Fibroblast of lung (primary cell): Measurements from ENCODE around the gene THUMPD1. TPM values are rescaled to one million over a fixed set of nuclear protein-coding genes. Genes with fewer than 3 reads are reported as not detected.

ENCODE experiments used
- DNase-seq, 2 donors: peaks; one replicate each; pipeline versions ENCODE4 v3.0.0 to v3.0.0-alpha.2; 2010; ENCODE audit warnings: low read depth in 2 of 2
- H2AFZ ChIP-seq: 2 replicates; pipeline ENCODE4 v1.5.1; 2012; ENCODE audit warnings: low read length, control low read depth, inconsistent platforms
- H3K27ac ChIP-seq: 2 replicates; pipeline ENCODE4 v1.5.1; 2011; ENCODE audit warnings: low read length, control low read depth; ENCODE audit not compliant: insufficient read depth
- H3K27me3 ChIP-seq: 2 replicates; pipeline ENCODE4 v1.5.1; 2011; ENCODE audit warnings: mild to moderate bottlenecking, low read length; ENCODE audit not compliant: control insufficient read depth, insufficient read depth
- H3K36me3 ChIP-seq: 2 replicates; pipeline ENCODE4 v1.5.1; 2011; ENCODE audit warnings: low read length; ENCODE audit not compliant: control insufficient read depth, insufficient read depth
- H3K4me1 ChIP-seq: 2 replicates; pipeline ENCODE4 v1.5.1; 2011; ENCODE audit warnings: low read length; ENCODE audit not compliant: control insufficient read depth, insufficient read depth; ENCODE audit errors: extremely low read depth
- H3K4me2 ChIP-seq: 2 replicates; pipeline ENCODE4 v1.5.1; 2011; ENCODE audit warnings: low read length, control low read depth; ENCODE audit not compliant: insufficient read depth; ENCODE audit errors: extremely low read depth
- H3K4me3 ChIP-seq, 4 experiments: fragments of 200-600 bp in 1 of 4; sonication (generic) in 1 of 4; replicated peaks in 1 of 4; 2 replicates each; pipeline ENCODE4 v1.5.1; 2011 to 2016; ENCODE audit warnings: low read length in 4 of 4, low read depth in 3 of 4, mild to moderate bottlenecking in 3 of 4, control low read depth in 2 of 4, inconsistent platforms in 1 of 4, mixed read lengths in 1 of 4; ENCODE audit not compliant: insufficient read depth in 1 of 4; ENCODE audit errors: control extremely low read depth in 1 of 4
- H3K79me2 ChIP-seq: 2 replicates; pipeline ENCODE4 v1.5.1; 2012; ENCODE audit warnings: mild to moderate bottlenecking, low read length, inconsistent platforms; ENCODE audit not compliant: control insufficient read depth, insufficient read depth
- H3K9ac ChIP-seq: 2 replicates; pipeline ENCODE4 v1.5.1; 2011; ENCODE audit warnings: mild to moderate bottlenecking, low read length, control low read depth; ENCODE audit not compliant: insufficient read depth
- H3K9me3 ChIP-seq: 2 replicates; pipeline ENCODE4 v1.5.1; 2012; ENCODE audit warnings: low read depth, low read length; ENCODE audit not compliant: control insufficient read depth, insufficient read depth
- H4K20me1 ChIP-seq: 2 replicates; pipeline ENCODE4 v1.5.1; 2011; ENCODE audit warnings: low read length; ENCODE audit not compliant: control insufficient read depth, insufficient read depth; ENCODE audit errors: extremely low read depth
- CTCF ChIP-seq, 2 donors: IDR thresholded peaks in 1 of 2; conservative IDR thresholded peaks in 1 of 2; 1 replicate in 1 of 2; 2 replicates in 1 of 2; pipeline ENCODE4 v1.5.1; 2011 to 2012; ENCODE audit warnings: low read length in 2 of 2, control low read depth in 1 of 2, inconsistent platforms in 1 of 2, low read depth in 1 of 2, mild to moderate bottlenecking in 1 of 2
- EZH2 ChIP-seq: IDR thresholded peaks from 2 replicates; pipeline ENCODE4 v1.5.1; 2012; ENCODE audit warnings: low read length, control low read depth, mild to moderate bottlenecking; ENCODE audit errors: missing control alignments
- polyA minus RNA-seq: library from RNA; depleted of rRNA, polyadenylated mRNA; stranded (reverse); fragments of >200 nt; gene quantifications from 2 replicates; pipeline ENCODE4 v1.2.3, GENCODE V29; 2011; ENCODE audit warnings: low replicate concordance
- polyA plus RNA-seq, 2 donors: library from polyadenylated mRNA; depleted of rRNA in 1 of 2; stranded (reverse) in 1 of 2; unstranded in 1 of 2; fragments of >200 nt; gene quantifications; 2 replicates each; pipeline ENCODE4 v1.2.1, GENCODE V29; 2011 to 2012; ENCODE audit warnings: missing spikeins in 1 of 2
- total RNA-seq: library from RNA; depleted of rRNA; stranded (reverse); fragments of >200 nt; gene quantifications from 2 replicates; pipeline ENCODE4 v1.2.1, GENCODE V29; 2014

THUMPD1 gene, protein sequence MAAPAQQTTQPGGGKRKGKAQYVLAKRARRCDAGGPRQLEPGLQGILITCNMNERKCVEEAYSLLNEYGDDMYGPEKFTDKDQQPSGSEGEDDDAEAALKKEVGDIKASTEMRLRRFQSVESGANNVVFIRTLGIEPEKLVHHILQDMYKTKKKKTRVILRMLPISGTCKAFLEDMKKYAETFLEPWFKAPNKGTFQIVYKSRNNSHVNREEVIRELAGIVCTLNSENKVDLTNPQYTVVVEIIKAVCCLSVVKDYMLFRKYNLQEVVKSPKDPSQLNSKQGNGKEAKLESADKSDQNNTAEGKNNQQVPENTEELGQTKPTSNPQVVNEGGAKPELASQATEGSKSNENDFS
- total RNA-seq (54.3 and 72.9 TPM in 2 replicates), polyA plus RNA-seq (23.7 and 31.0 TPM in 2 replicates), polyA minus RNA-seq (8.1 and 12.2 TPM in 2 replicates)
- 16.2 and 20.9 TPM in 2 replicates for polyA plus RNA-seq (2012)

GRCh38 chr16:20741554-20742285, at the start of gene THUMPD1:
Gene THUMPD1 (minus strand): TSS chr16:20741818. CDS start chr16:20741739, 79 bp downstream.
- H3K27me3 ChIP-seq: no peaks in the 10 kb centered on the region
- H3K79me2 ChIP-seq: peaks cover 25% of the 10 kb centered on the region
- no peak for TF ChIP-seq EZH2
- peak in 1 of 2 donors; percentile 30 for TF ChIP-seq CTCF (conservative IDR thresholded peaks at IDR 0.05 in 1 of 2, IDR thresholded peaks at IDR 0.05 in 1 of 2; ENCODE audit: low read depth in 1 of 2, low read length in 2 of 2)
- peak within 1 kb of the TSS; percentile 80 for H3K4me2 ChIP-seq
- H3K9me3 ChIP-seq: no peaks in the 10 kb centered on the region
- peak within 1 kb of the TSS; percentile 92 for H3K27ac ChIP-seq
- H3K9ac ChIP-seq: peak within 1 kb of the TSS; percentile 97
- H4K20me1 ChIP-seq: no peaks in the 10 kb centered on the region
- peak; percentile 94 to 96 for DNase-seq
- peak within 1 kb of the TSS; percentile 90 to 99 (median 94) for H3K4me3 ChIP-seq
- peak within 1 kb of the TSS; percentile 97 for H2AFZ ChIP-seq
- peaks cover 2% of the 10 kb centered on the region for H3K4me1 ChIP-seq
- H3K36me3 ChIP-seq: no peaks in the 10 kb centered on the region

GRCh38 chr16:20789130-20789529, 47.5 kb upstream of the THUMPD1 start:
- no peak overlapping the region for H3K4me3 ChIP-seq
- H3K27ac ChIP-seq: no peak overlapping the region
- H4K20me1 ChIP-seq: no peaks in the 10 kb centered on the region
- TF ChIP-seq EZH2 (no peak), CTCF (conservative IDR thresholded peaks at IDR 0.05 in 1 of 2, IDR thresholded peaks at IDR 0.05 in 1 of 2; ENCODE audit: low read depth in 1 of 2, low read length in 2 of 2) (no peak)
- no peaks in the 10 kb centered on the region for H3K27me3 ChIP-seq
- no peaks in the 10 kb centered on the region for H3K9me3 ChIP-seq
- no peak overlapping the region for H3K9ac ChIP-seq
- H2AFZ ChIP-seq: no peak overlapping the region
- DNase-seq: no peak
- no peaks in the 10 kb centered on the region for H3K79me2 ChIP-seq
- no peak overlapping the region for H3K4me2 ChIP-seq
- no peaks in the 10 kb centered on the region for H3K36me3 ChIP-seq
- H3K4me1 ChIP-seq: no peaks in the 10 kb centered on the region

DNA sequence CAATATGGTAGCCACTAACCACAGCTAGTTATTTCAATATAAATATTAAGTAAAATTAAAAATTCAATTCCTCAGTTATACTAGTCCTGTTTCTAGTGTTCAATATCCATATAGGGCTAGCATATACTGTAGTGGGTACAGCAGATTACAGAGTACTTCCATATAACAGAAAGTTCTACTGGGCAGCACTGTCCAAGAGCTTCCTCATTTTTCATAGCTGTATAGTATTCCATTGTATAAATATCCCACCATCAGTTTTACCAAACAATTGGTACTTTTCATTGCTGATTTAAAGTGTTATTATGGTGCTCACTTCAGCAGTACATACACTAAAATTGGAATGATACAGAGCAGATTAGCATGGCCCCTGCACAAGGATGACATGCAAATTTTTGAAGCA, 42.6 kb upstream of the THUMPD1 start:
- Histone ChIP-seq H3K9ac (no peak overlapping the region), H4K20me1 (no peaks in the 10 kb centered on the region), H3K79me2 (no peaks in the 10 kb centered on the region), H3K36me3 (no peaks in the 10 kb centered on the region), H3K27me3 (no peaks in the 10 kb centered on the region), H3K4me2 (no peak overlapping the region), H3K4me3 (no peak overlapping the region), H3K27ac (no peak overlapping the region), H3K4me1 (no peaks in the 10 kb centered on the region), H2AFZ (no peak overlapping the region), H3K9me3 (no peaks in the 10 kb centered on the region)
- TF ChIP-seq CTCF (conservative IDR thresholded peaks at IDR 0.05 in 1 of 2, IDR thresholded peaks at IDR 0.05 in 1 of 2; ENCODE audit: low read depth in 1 of 2, low read length in 2 of 2) (no peak), EZH2 (no peak)
- DNase-seq: no peak
